WTC11 (cell line): Measurements from ENCODE around the gene INPP4B. TPM values are rescaled to one million over a fixed set of nuclear protein-coding genes. Genes with fewer than 3 reads are reported as not detected.

Experiments
- ATAC-seq: fragments of 200-7000 bp; cut with Tn5 transposase; 2 replicates; pipeline ENCODE4 v1.10.0; 2021; ENCODE audit warnings: mild to moderate bottlenecking, moderate library complexity
- CTCF ChIA-PET: fragments of 300-600 bp; sonication (Branson Sonifier 250); formaldehyde crosslinking; loops from one replicate; lab custom pipeline; 2021; ENCODE audit warnings: antibody characterized with exemption; lab: Charles Lee
- POLR2A ChIA-PET: fragments of 350-600 bp; sonication (Branson Sonifier 250); formaldehyde crosslinking; loops from one replicate; lab custom pipeline; 2021; ENCODE audit warnings: antibody characterized with exemption; lab: Charles Lee
- DNase-seq: peaks from one replicate; pipeline ENCODE4 v3.0.0; 2021; ENCODE audit warnings: low spot score
- H3K27ac Mint-ChIP-seq: 2 replicates; pipeline ENCODE4 v1.8.0; 2021; ENCODE audit warnings: mixed read lengths
- H3K27me3 Mint-ChIP-seq: 2 replicates; pipeline ENCODE4 v1.8.0; 2021; ENCODE audit warnings: low read depth, mild to moderate bottlenecking, moderate library complexity, mixed read lengths
- H3K36me3 Mint-ChIP-seq: 2 replicates; pipeline ENCODE4 v1.8.0; 2021; ENCODE audit warnings: mixed read lengths
- H3K4me1 Mint-ChIP-seq: 2 replicates; pipeline ENCODE4 v1.8.0; 2022; ENCODE audit warnings: mixed read lengths
- H3K4me3 Mint-ChIP-seq: 2 replicates; pipeline ENCODE4 v1.8.0; 2021; ENCODE audit warnings: mild to moderate bottlenecking, moderate library complexity, mixed read lengths
- H3K9me3 Mint-ChIP-seq: 2 replicates; pipeline ENCODE4 v1.8.0; 2021; ENCODE audit warnings: mixed read lengths
- ATF1 ChIP-seq: sonication (generic); formaldehyde crosslinking; IDR thresholded peaks from 2 replicates; pipeline ENCODE4 v1.8.1; 2023; ENCODE audit warnings: mild to moderate bottlenecking, moderate library complexity, missing genetic modification reagents
- CREB1 ChIP-seq: sonication (generic); formaldehyde crosslinking; IDR thresholded peaks from 2 replicates; pipeline ENCODE4 v1.8.0; 2023; ENCODE audit warnings: mild to moderate bottlenecking, missing genetic modification reagents
- ESRRA ChIP-seq: sonication (generic); formaldehyde crosslinking; IDR thresholded peaks from 2 replicates; pipeline ENCODE4 v1.8.1; 2022; ENCODE audit warnings: mild to moderate bottlenecking, missing genetic modification reagents, borderline replicate concordance
- GABPB1 ChIP-seq: sonication (generic); formaldehyde crosslinking; IDR thresholded peaks from 2 replicates; pipeline ENCODE4 v1.8.1; 2023; ENCODE audit warnings: mild to moderate bottlenecking, missing genetic modification reagents
- MXD4 ChIP-seq: fragments of 250-450 bp; sonication (Bioruptor Pico); IDR thresholded peaks from 2 replicates; pipeline ENCODE4 v1.8.0; 2021; ENCODE audit warnings: mild to moderate bottlenecking, moderate library complexity, borderline replicate concordance
- NFE2L1 ChIP-seq: sonication (generic); formaldehyde crosslinking; IDR thresholded peaks from 2 replicates; pipeline ENCODE4 v1.8.1; 2023; ENCODE audit warnings: missing genetic modification reagents
- NR2C2 ChIP-seq: sonication (generic); formaldehyde crosslinking; IDR thresholded peaks from 2 replicates; pipeline ENCODE4 v1.8.0; 2022; ENCODE audit warnings: mild to moderate bottlenecking, missing genetic modification reagents
- PREB ChIP-seq: sonication (generic); formaldehyde crosslinking; IDR thresholded peaks from 2 replicates; pipeline ENCODE4 v1.8.1; 2022; ENCODE audit warnings: mild to moderate bottlenecking, missing genetic modification reagents, moderate library complexity, borderline replicate concordance
- RELA ChIP-seq: sonication (generic); formaldehyde crosslinking; IDR thresholded peaks from 2 replicates; pipeline ENCODE4 v1.8.1; 2022; ENCODE audit warnings: missing genetic modification reagents, mild to moderate bottlenecking, borderline replicate concordance
- SMAD4 ChIP-seq: sonication (generic); formaldehyde crosslinking; IDR thresholded peaks from 2 replicates; pipeline ENCODE4 v1.8.0; 2022; ENCODE audit warnings: mild to moderate bottlenecking, missing genetic modification reagents
- TCF7 ChIP-seq: sonication (generic); formaldehyde crosslinking; IDR thresholded peaks from 2 replicates; pipeline ENCODE4 v1.8.0; 2022; ENCODE audit warnings: mild to moderate bottlenecking, low read depth, missing genetic modification reagents, moderate library complexity
- TEAD4 ChIP-seq: sonication (generic); formaldehyde crosslinking; IDR thresholded peaks from 2 replicates; pipeline ENCODE4 v1.8.0; 2022; ENCODE audit warnings: mild to moderate bottlenecking, missing genetic modification reagents
- ZNF317 ChIP-seq: sonication (generic); formaldehyde crosslinking; IDR thresholded peaks from 2 replicates; pipeline ENCODE4 v1.8.1; 2023; ENCODE audit warnings: low read depth, mild to moderate bottlenecking, moderate library complexity, missing genetic modification reagents, borderline replicate concordance
- ZNF396 ChIP-seq: fragments of 250-450 bp; sonication (Bioruptor Pico); IDR thresholded peaks from 2 replicates; pipeline ENCODE4 v1.8.0; 2021; ENCODE audit warnings: mild to moderate bottlenecking, moderate library complexity, borderline replicate concordance
- ZNF425 ChIP-seq: fragments of 250-450 bp; sonication (Bioruptor Pico); conservative IDR thresholded peaks from 2 replicates; pipeline ENCODE4 v1.9.0; 2021; ENCODE audit warnings: mild to moderate bottlenecking
- total RNA-seq: library from RNA; stranded (reverse); gene quantifications from 3 replicates; pipeline ENCODE4 v1.2.3, GENCODE V29; 2021
- TF ChIP-seq, protein P1 (sequence below): fragments of 250-450 bp; sonication (Bioruptor Pico); IDR thresholded peaks from 2 replicates; pipeline ENCODE4 v1.9.0; 2021; ENCODE audit warnings: mild to moderate bottlenecking
- TF ChIP-seq, protein P2 (sequence below): sonication (generic); formaldehyde crosslinking; IDR thresholded peaks from 2 replicates; pipeline ENCODE4 v1.8.0; 2022; ENCODE audit warnings: missing genetic modification reagents
- TF ChIP-seq, protein P3 (sequence below): sonication (generic); formaldehyde crosslinking; IDR thresholded peaks from 2 replicates; pipeline ENCODE4 v1.8.0; 2022; ENCODE audit warnings: mild to moderate bottlenecking, missing genetic modification reagents
- TF ChIP-seq, protein P4 (sequence below): sonication (generic); formaldehyde crosslinking; IDR thresholded peaks from 2 replicates; pipeline ENCODE4 v1.8.0; 2023; ENCODE audit warnings: missing genetic modification reagents
- TF ChIP-seq, protein P5 (sequence below): sonication (generic); formaldehyde crosslinking; IDR thresholded peaks from 2 replicates; pipeline ENCODE4 v1.8.1; 2023; ENCODE audit warnings: mild to moderate bottlenecking, missing genetic modification reagents, moderate library complexity

Gene INPP4B
- total RNA-seq, 1 experiment from 2014 or later, result 0.92 TPM

- no peak overlapping the region for H3K4me3 Mint-ChIP-seq
- ATAC-seq, result no peak
- CTCF ChIA-PET, result no interaction called here
Measured at GRCh38 chr4:142293536-142293935, 552.6 kb downstream of the INPP4B start.

DNA sequence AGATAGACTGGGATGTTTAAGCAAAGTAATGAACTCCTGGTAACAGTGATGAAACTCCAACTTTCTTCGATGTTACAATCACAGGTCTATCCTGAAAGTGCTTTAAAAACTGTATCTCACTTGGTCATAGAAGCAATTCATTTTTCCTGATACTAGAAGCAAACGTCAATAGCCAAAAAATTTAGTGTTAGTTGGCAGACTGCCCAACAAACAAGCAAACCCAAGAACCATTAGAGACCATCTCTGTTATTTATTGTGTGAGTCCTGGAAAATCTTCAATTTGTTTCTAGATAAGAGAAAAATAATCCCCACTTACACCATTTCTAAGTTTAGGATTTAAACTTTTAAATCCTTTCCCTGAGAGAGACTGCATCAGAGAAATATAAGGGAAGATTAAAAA lies 553.9 kb downstream of the INPP4B start:
- Mint-ChIP-seq H3K36me3 (no peaks in the 10 kb centered on the region), H3K4me3 (no peak overlapping the region), H3K4me1 (peaks cover 5% of the 10 kb centered on the region; the same call in 1 of the 2 replicates), H3K27me3 (no peaks in the 10 kb centered on the region; the same call in 1 of the 2 replicates), H3K9me3 (peaks cover 12% of the 10 kb centered on the region), H3K27ac (no peak overlapping the region)
- ATAC-seq, result no peak
- ChIA-PET POLR2A (no interaction called here), CTCF (no interaction called here)
- no peak for DNase-seq
- TF ChIP-seq TCF7 (CRISPR knock-in tag), result no peak
- no peak for TF ChIP-seq SMAD4 (CRISPR knock-in tag)
- no peak for TF ChIP-seq NFE2L1 (CRISPR knock-in tag)
- no peak for TF ChIP-seq ZNF317
- TF ChIP-seq MXD4 (CRISPR knock-in tag), result no peak
- TF ChIP-seq, protein P1, sequence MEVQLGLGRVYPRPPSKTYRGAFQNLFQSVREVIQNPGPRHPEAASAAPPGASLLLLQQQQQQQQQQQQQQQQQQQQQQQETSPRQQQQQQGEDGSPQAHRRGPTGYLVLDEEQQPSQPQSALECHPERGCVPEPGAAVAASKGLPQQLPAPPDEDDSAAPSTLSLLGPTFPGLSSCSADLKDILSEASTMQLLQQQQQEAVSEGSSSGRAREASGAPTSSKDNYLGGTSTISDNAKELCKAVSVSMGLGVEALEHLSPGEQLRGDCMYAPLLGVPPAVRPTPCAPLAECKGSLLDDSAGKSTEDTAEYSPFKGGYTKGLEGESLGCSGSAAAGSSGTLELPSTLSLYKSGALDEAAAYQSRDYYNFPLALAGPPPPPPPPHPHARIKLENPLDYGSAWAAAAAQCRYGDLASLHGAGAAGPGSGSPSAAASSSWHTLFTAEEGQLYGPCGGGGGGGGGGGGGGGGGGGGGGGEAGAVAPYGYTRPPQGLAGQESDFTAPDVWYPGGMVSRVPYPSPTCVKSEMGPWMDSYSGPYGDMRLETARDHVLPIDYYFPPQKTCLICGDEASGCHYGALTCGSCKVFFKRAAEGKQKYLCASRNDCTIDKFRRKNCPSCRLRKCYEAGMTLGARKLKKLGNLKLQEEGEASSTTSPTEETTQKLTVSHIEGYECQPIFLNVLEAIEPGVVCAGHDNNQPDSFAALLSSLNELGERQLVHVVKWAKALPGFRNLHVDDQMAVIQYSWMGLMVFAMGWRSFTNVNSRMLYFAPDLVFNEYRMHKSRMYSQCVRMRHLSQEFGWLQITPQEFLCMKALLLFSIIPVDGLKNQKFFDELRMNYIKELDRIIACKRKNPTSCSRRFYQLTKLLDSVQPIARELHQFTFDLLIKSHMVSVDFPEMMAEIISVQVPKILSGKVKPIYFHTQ (CRISPR knock-in tag), result no peak
- no peak for TF ChIP-seq ESRRA
- no peak for TF ChIP-seq PREB (CRISPR knock-in tag)
- no peak for TF ChIP-seq CREB1 (CRISPR knock-in tag)

More at GRCh38 chr4:142293536-142293935, 552.6 kb downstream of the INPP4B start:
- TF ChIP-seq, protein P2, sequence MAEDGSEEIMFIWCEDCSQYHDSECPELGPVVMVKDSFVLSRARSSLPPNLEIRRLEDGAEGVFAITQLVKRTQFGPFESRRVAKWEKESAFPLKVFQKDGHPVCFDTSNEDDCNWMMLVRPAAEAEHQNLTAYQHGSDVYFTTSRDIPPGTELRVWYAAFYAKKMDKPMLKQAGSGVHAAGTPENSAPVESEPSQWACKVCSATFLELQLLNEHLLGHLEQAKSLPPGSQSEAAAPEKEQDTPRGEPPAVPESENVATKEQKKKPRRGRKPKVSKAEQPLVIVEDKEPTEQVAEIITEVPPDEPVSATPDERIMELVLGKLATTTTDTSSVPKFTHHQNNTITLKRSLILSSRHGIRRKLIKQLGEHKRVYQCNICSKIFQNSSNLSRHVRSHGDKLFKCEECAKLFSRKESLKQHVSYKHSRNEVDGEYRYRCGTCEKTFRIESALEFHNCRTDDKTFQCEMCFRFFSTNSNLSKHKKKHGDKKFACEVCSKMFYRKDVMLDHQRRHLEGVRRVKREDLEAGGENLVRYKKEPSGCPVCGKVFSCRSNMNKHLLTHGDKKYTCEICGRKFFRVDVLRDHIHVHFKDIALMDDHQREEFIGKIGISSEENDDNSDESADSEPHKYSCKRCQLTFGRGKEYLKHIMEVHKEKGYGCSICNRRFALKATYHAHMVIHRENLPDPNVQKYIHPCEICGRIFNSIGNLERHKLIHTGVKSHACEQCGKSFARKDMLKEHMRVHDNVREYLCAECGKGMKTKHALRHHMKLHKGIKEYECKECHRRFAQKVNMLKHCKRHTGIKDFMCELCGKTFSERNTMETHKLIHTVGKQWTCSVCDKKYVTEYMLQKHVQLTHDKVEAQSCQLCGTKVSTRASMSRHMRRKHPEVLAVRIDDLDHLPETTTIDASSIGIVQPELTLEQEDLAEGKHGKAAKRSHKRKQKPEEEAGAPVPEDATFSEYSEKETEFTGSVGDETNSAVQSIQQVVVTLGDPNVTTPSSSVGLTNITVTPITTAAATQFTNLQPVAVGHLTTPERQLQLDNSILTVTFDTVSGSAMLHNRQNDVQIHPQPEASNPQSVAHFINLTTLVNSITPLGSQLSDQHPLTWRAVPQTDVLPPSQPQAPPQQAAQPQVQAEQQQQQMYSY, result no peak
- TF ChIP-seq GABPB1 (CRISPR knock-in tag), result no peak
- TF ChIP-seq ATF1 (CRISPR knock-in tag), result no peak
- TF ChIP-seq TEAD4 (CRISPR knock-in tag), result no peak
- TF ChIP-seq ZNF396 (CRISPR knock-in tag), result no peak
- TF ChIP-seq, protein P3, sequence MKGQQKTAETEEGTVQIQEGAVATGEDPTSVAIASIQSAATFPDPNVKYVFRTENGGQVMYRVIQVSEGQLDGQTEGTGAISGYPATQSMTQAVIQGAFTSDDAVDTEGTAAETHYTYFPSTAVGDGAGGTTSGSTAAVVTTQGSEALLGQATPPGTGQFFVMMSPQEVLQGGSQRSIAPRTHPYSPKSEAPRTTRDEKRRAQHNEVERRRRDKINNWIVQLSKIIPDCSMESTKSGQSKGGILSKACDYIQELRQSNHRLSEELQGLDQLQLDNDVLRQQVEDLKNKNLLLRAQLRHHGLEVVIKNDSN (CRISPR knock-in tag), result no peak
- no peak for TF ChIP-seq RELA (CRISPR knock-in tag)
- no peak for TF ChIP-seq ZNF317
- no peak for TF ChIP-seq NR2C2 (CRISPR knock-in tag)
- TF ChIP-seq, protein P4, sequence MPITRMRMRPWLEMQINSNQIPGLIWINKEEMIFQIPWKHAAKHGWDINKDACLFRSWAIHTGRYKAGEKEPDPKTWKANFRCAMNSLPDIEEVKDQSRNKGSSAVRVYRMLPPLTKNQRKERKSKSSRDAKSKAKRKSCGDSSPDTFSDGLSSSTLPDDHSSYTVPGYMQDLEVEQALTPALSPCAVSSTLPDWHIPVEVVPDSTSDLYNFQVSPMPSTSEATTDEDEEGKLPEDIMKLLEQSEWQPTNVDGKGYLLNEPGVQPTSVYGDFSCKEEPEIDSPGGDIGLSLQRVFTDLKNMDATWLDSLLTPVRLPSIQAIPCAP, result no peak
- no peak for TF ChIP-seq CREB1 (CRISPR knock-in tag)
- TF ChIP-seq, protein P5, sequence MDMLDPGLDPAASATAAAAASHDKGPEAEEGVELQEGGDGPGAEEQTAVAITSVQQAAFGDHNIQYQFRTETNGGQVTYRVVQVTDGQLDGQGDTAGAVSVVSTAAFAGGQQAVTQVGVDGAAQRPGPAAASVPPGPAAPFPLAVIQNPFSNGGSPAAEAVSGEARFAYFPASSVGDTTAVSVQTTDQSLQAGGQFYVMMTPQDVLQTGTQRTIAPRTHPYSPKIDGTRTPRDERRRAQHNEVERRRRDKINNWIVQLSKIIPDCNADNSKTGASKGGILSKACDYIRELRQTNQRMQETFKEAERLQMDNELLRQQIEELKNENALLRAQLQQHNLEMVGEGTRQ (CRISPR knock-in tag), result no peak
- no peak for TF ChIP-seq ZNF425 (CRISPR knock-in tag)
- no peak for DNase-seq
- Mint-ChIP-seq H3K9me3 (peaks cover 15% of the 10 kb centered on the region), H3K4me1 (peaks cover 9% of the 10 kb centered on the region; the same call in 1 of the 2 replicates), H3K36me3 (no peaks in the 10 kb centered on the region), H3K27me3 (no peaks in the 10 kb centered on the region; the same call in 1 of the 2 replicates), H3K27ac (no peak overlapping the region)
- POLR2A ChIA-PET, result no interaction called here
